Liver (tissue), 9 donors: ENCODE results near the gene PTPRD. TPM values are rescaled to one million over a fixed set of nuclear protein-coding genes. Genes with fewer than 3 reads are reported as not detected.

Experiments
- DNase-seq: peaks from one replicate; pipeline ENCODE4 v3.0.0-alpha.2; 2017; ENCODE audit warnings: low spot score
- H3K27ac ChIP-seq, 2 donors: one replicate each; pipeline ENCODE4 v1.7.0; 2013; ENCODE audit warnings: inconsistent platforms in 2 of 2, low read length in 2 of 2, control low read depth in 1 of 2, low read depth in 1 of 2, mild to moderate bottlenecking in 1 of 2
- H3K27me3 ChIP-seq, 4 donors: one replicate each; pipeline versions ENCODE4 v1.6.1 to v1.7.0; 2013; ENCODE audit warnings: low read length in 3 of 4, inconsistent platforms in 1 of 4, mild to moderate bottlenecking in 1 of 4, moderate library complexity in 1 of 4; ENCODE audit not compliant: control insufficient read depth in 4 of 4, insufficient read depth in 4 of 4
- H3K36me3 ChIP-seq, 4 donors: one replicate each; pipeline versions ENCODE4 v1.6.1 to v1.7.0; 2013; ENCODE audit warnings: low read length in 3 of 4, mild to moderate bottlenecking in 3 of 4, low read depth in 1 of 4, moderate library complexity in 1 of 4; ENCODE audit not compliant: control insufficient read depth in 4 of 4, insufficient read depth in 3 of 4
- H3K4me1 ChIP-seq, 4 donors: one replicate each; pipeline versions ENCODE4 v1.6.1 to v1.7.0; 2013; ENCODE audit warnings: low read length in 3 of 4, mild to moderate bottlenecking in 3 of 4, moderate library complexity in 1 of 4; ENCODE audit not compliant: control insufficient read depth in 4 of 4, insufficient read depth in 4 of 4
- H3K4me3 ChIP-seq, 3 donors: one replicate each; pipeline versions ENCODE4 v1.6.1 to v1.7.0; 2013; ENCODE audit warnings: low read length in 3 of 3, control low read depth in 1 of 3, low read depth in 1 of 3, mild to moderate bottlenecking in 1 of 3
- H3K9ac ChIP-seq, 2 donors: one replicate each; pipeline ENCODE4 v1.7.0; 2013; ENCODE audit warnings: low read length in 2 of 2, mild to moderate bottlenecking in 2 of 2, moderate library complexity in 2 of 2, control low read depth in 1 of 2, low read depth in 1 of 2
- H3K9me3 ChIP-seq, 4 donors: one replicate each; pipeline versions ENCODE4 v1.6.1 to v1.7.0; 2013; ENCODE audit warnings: low read length in 3 of 4; ENCODE audit not compliant: control insufficient read depth in 4 of 4
- ATF3 ChIP-seq: IDR thresholded peaks from 2 replicates; pipeline ENCODE4 v1.6.1; 2016; ENCODE audit warnings: antibody characterized with exemption
- CTCF ChIP-seq: fragments of 150-350 bp; IDR thresholded peaks from 2 replicates; pipeline ENCODE4 v1.5.1; 2017; ENCODE audit warnings: improper control_type of control experiment, low read depth, low read length; ENCODE audit not compliant: missing input control
- EGR1 ChIP-seq, 2 donors: IDR thresholded peaks; 2 replicates each; pipeline ENCODE4 v1.6.1; 2016 to 2018; ENCODE audit warnings: antibody characterized with exemption in 2 of 2, low read depth in 2 of 2
- FOXA1 ChIP-seq: IDR thresholded peaks from 2 replicates; pipeline ENCODE4 v1.6.1; 2016; ENCODE audit warnings: antibody characterized with exemption
- FOXA2 ChIP-seq: IDR thresholded peaks from 2 replicates; pipeline ENCODE4 v1.6.1; 2016; ENCODE audit warnings: antibody characterized with exemption
- GABPA ChIP-seq, 2 donors: IDR thresholded peaks in 1 of 2; conservative IDR thresholded peaks in 1 of 2; 2 replicates each; pipeline ENCODE4 v1.6.1; 2016; ENCODE audit warnings: antibody characterized with exemption in 2 of 2, mild to moderate bottlenecking in 1 of 2, moderate library complexity in 1 of 2
- HNF4A ChIP-seq, 2 donors: conservative IDR thresholded peaks; 2 replicates each; pipeline ENCODE4 v1.6.1; 2016; ENCODE audit warnings: antibody characterized with exemption in 2 of 2, mild to moderate bottlenecking in 2 of 2
- JUND ChIP-seq, 2 donors: IDR thresholded peaks; 2 replicates each; pipeline ENCODE4 v1.6.1; 2016; ENCODE audit warnings: antibody characterized with exemption in 2 of 2
- MAX ChIP-seq: IDR thresholded peaks from 2 replicates; pipeline ENCODE4 v1.6.1; 2016; ENCODE audit warnings: antibody characterized with exemption
- NR2F2 ChIP-seq: IDR thresholded peaks from 2 replicates; pipeline ENCODE4 v1.6.1; 2016; ENCODE audit warnings: antibody characterized with exemption
- REST ChIP-seq: IDR thresholded peaks from 2 replicates; pipeline ENCODE4 v1.6.1; 2016; ENCODE audit warnings: antibody characterized with exemption, mild to moderate bottlenecking
- SP1 ChIP-seq: IDR thresholded peaks from 2 replicates; pipeline ENCODE4 v1.6.1; 2018; ENCODE audit warnings: antibody characterized with exemption, mild to moderate bottlenecking
- TAF1 ChIP-seq: conservative IDR thresholded peaks from 2 replicates; pipeline ENCODE4 v1.6.1; 2016; ENCODE audit warnings: antibody characterized with exemption, mild to moderate bottlenecking
- ZBTB33 ChIP-seq: IDR thresholded peaks from 2 replicates; pipeline ENCODE4 v1.6.1; 2016; ENCODE audit warnings: antibody characterized with exemption
- WGBS: extraction: QIAGEN DNeasy Blood & Tissue Kit; methylation state at CpG from one replicate; pipeline ENCODE4 v1.1.7; 2013; 5-methylcytosine and 5-hydroxymethylcytosine counted together
- polyA plus RNA-seq, 2 donors: library from polyadenylated mRNA; stranded (reverse) in 1 of 2; unstranded in 1 of 2; fragments of 200-250 nt in 1 of 2; fragments of >200 nt in 1 of 2; fragmentation: Nextera tagmentation in 1 of 2; extraction: Ambion mirVana in 1 of 2; gene quantifications; one replicate each; pipeline versions ENCODE4 v1.2.1 to v1.2.3, GENCODE V29; 2013 to 2015
- total RNA-seq, 2 donors: library from RNA; depleted of rRNA; stranded (reverse); fragments of >200 nt; gene quantifications; one replicate each; pipeline ENCODE4 v1.2.3, GENCODE V29; 2014
- donor health status: healthy.
- donor health status: healthy.
- donor health status: healthy.
- donor health status: healthy.
- donor health status: healthy.

The PTPRD gene
- total and polyA plus RNA-seq, 4 donors = 0.78 to 34.2 (median 4.7) TPM

- no peak overlapping the region for H3K9ac ChIP-seq
- no peaks in the 10 kb centered on the region for H3K4me1 ChIP-seq
- no peaks in the 10 kb centered on the region for H3K27me3 ChIP-seq
- H3K36me3 ChIP-seq = no peaks in the 10 kb centered on the region
- TF ChIP-seq TAF1 (no peak), HNF4A (conservative IDR thresholded peaks at IDR 0.05) (no peak), GABPA (IDR thresholded peaks at IDR 0.05 in 1 of 2, conservative IDR thresholded peaks at IDR 0.05 in 1 of 2) (no peak)
- DNase-seq = no peak
- H3K4me3 ChIP-seq = no peak overlapping the region
- no peak overlapping the region for H3K27ac ChIP-seq
- H3K9me3 ChIP-seq = no peaks in the 10 kb centered on the region
- 46% methylated on average over 3 of the region's 3 CpGs for WGBS
Measured at GRCh38 chr9:10254338-10254737, 358.5 kb downstream of the PTPRD start.

GRCh38 chr9:10253341-10253740 is 359.5 kb downstream of the PTPRD start:
- WGBS = 94% methylated on average over 4 of the region's 4 CpGs
- no peak overlapping the region for H3K27ac ChIP-seq
- no peak overlapping the region for H3K4me3 ChIP-seq
- no peak for DNase-seq
- H3K36me3 ChIP-seq = no peaks in the 10 kb centered on the region
- TF ChIP-seq JUND (IDR thresholded peaks at IDR 0.05) (no peak), FOXA2 (no peak), EGR1 (IDR thresholded peaks at IDR 0.05; ENCODE audit: low read depth in 2 of 2) (no peak), TAF1 (no peak), FOXA1 (no peak), NR2F2 (no peak), REST (no peak), SP1 (no peak), ZBTB33 (no peak)
- H3K9ac ChIP-seq = no peak overlapping the region
- no peaks in the 10 kb centered on the region for H3K4me1 ChIP-seq
- H3K9me3 ChIP-seq = no peaks in the 10 kb centered on the region
- no peaks in the 10 kb centered on the region for H3K27me3 ChIP-seq

GRCh38 chr9:10252174-10252573 is 360.6 kb downstream of the PTPRD start:
- Histone ChIP-seq H3K4me3 (no peak overlapping the region), H3K9ac (no peak overlapping the region), H3K27ac (no peak overlapping the region), H3K4me1 (no peaks in the 10 kb centered on the region), H3K27me3 (no peaks in the 10 kb centered on the region), H3K9me3 (no peaks in the 10 kb centered on the region), H3K36me3 (no peaks in the 10 kb centered on the region)
- TF ChIP-seq GABPA (IDR thresholded peaks at IDR 0.05 in 1 of 2, conservative IDR thresholded peaks at IDR 0.05 in 1 of 2) (no peak), ZBTB33 (no peak), EGR1 (IDR thresholded peaks at IDR 0.05; ENCODE audit: low read depth in 2 of 2) (no peak), HNF4A (conservative IDR thresholded peaks at IDR 0.05) (no peak), JUND (IDR thresholded peaks at IDR 0.05) (no peak), MAX (no peak), ATF3 (no peak), CTCF (no peak), NR2F2 (no peak)
- DNase-seq = peak; percentile 38
- WGBS = 69% methylated on average over 2 of the region's 2 CpGs
